Measurements from ENCODE around the gene NCCRP1. TPM values are rescaled to one million over a fixed set of nuclear protein-coding genes. Genes with fewer than 3 reads are reported as not detected.

Gene NCCRP1
- total and polyA plus RNA-seq, 2 donors (not counting 3 experiments of a cell fraction or from before 2014, with no cell fraction given), result 0.06 TPM; not detected in 1

DNA sequence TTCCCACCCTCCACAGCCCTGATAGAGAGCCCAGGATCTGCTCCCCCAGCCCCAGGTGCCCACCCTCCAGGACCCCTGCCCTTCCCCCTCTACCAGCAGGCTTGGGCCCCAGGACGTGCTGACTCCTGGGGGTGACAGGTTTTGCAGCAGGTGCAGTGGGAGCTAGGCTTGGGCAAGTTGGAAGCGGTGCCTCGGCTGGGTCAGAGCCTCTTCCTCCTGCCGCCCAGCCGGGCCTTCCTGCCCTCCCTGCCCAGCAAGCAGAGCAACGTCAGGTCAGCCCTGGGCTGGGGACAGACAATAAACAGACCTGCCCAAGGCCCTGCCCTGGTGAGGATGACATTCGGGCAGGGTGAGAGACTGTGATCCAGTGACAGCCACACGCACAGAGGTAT lies 9.2 kb upstream of the NCCRP1 start:
- Histone ChIP-seq H3K4me2 (ENCODE audit: insufficient read depth, low read length) (no peak overlapping the region), H3K9me3 (replicated peaks; ENCODE audit: control insufficient read depth, insufficient read depth, low read length) (no peaks in the 10 kb centered on the region), H3K9me1 (replicated peaks; ENCODE audit: control insufficient read depth, extremely low read depth, insufficient read depth, low read length) (no peaks in the 10 kb centered on the region), H3K9ac (replicated peaks; ENCODE audit: extremely low read depth, insufficient read depth, low read length) (no peak overlapping the region), H2AFZ (ENCODE audit: low read depth, low read length) (no peak overlapping the region), H3K27ac (ENCODE audit: insufficient read depth, low read depth, low read length) (no peak overlapping the region), H3K4me3 (replicated peaks in 1 of 3; ENCODE audit: insufficient read depth in 1 of 3, low read depth in 1 of 3, low read length in 3 of 3) (no peak overlapping the region), H3K79me2 (ENCODE audit: control insufficient read depth, insufficient read depth, low read length) (no peaks in the 10 kb centered on the region), H3K27me3 (ENCODE audit: control insufficient read depth in 2 of 2, insufficient read depth in 2 of 2, low read length in 2 of 2) (peaks cover 4 to 7% of the 10 kb centered on the region in 2 experiments), H4K20me1 (replicated peaks; ENCODE audit: control insufficient read depth, extremely low read depth, insufficient read depth, low read length) (no peaks in the 10 kb centered on the region), H3K36me3 (ENCODE audit: control insufficient read depth in 2 of 2, extremely low read depth in 1 of 2, insufficient read depth in 2 of 2, low read length in 2 of 2) (no peaks in the 10 kb centered on the region), H3K4me1 (ENCODE audit: control insufficient read depth, extremely low read depth, insufficient read depth, low read length) (peaks cover 5% of the 10 kb centered on the region)
- FAIRE-seq, result no peak
- dilution Hi-C loops (cut with MboI; ENCODE audit: extremely low pct_ligation_motif_present, low sequenced_read_pairs), result no loop called here
- DNase-seq (ENCODE audit: low read depth, low spot score), result no peak
- intact Hi-C loops (cut with micrococcal nuclease), result loop anchor here (1.0 to 2.0 kb wide), 4 partner anchors 43 to 225 kb away; no protein-coding TSS in a partner anchor
- ChIA-PET POLR2A (no interaction called here), CTCF (interaction anchor here (1.0 to 2.8 kb wide), 6 partner anchors 11 to 140 kb away, joined by 3 to 12 read pairs (median 4); no protein-coding TSS in a partner anchor)
- no TSS peak for BruUV-seq (replicated peaks)
- TF ChIP-seq GATA2 (IDR thresholded peaks at IDR 0.05; ENCODE audit: insufficient read depth, insufficient read length, low read depth, low read length) (no peak), POLR2AphosphoS5 (IDR thresholded peaks at IDR 0.05; ENCODE audit: insufficient read depth, low read depth, low read length) (no peak), FOS (IDR thresholded peaks at IDR 0.05; ENCODE audit: borderline replicate concordance, insufficient read depth, low read length) (no peak), MYC (IDR thresholded peaks at IDR 0.05; ENCODE audit: low read depth, low read length) (no peak), JUN (IDR thresholded peaks at IDR 0.05; ENCODE audit: borderline replicate concordance, insufficient read depth, insufficient read length, low read depth) (no peak), EZH2 (IDR thresholded peaks at IDR 0.05; ENCODE audit: borderline replicate concordance, low read depth, low read length, severe bottlenecking) (no peak), POLR2A (IDR thresholded peaks at IDR 0.05; ENCODE audit: low read depth, low read length) (no peak)
- TF ChIP-seq, protein P1, sequence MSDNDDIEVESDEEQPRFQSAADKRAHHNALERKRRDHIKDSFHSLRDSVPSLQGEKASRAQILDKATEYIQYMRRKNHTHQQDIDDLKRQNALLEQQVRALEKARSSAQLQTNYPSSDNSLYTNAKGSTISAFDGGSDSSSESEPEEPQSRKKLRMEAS (IDR thresholded peaks at IDR 0.05; ENCODE audit: insufficient read depth, insufficient read length), result no peak
- TF ChIP-seq, protein P2, sequence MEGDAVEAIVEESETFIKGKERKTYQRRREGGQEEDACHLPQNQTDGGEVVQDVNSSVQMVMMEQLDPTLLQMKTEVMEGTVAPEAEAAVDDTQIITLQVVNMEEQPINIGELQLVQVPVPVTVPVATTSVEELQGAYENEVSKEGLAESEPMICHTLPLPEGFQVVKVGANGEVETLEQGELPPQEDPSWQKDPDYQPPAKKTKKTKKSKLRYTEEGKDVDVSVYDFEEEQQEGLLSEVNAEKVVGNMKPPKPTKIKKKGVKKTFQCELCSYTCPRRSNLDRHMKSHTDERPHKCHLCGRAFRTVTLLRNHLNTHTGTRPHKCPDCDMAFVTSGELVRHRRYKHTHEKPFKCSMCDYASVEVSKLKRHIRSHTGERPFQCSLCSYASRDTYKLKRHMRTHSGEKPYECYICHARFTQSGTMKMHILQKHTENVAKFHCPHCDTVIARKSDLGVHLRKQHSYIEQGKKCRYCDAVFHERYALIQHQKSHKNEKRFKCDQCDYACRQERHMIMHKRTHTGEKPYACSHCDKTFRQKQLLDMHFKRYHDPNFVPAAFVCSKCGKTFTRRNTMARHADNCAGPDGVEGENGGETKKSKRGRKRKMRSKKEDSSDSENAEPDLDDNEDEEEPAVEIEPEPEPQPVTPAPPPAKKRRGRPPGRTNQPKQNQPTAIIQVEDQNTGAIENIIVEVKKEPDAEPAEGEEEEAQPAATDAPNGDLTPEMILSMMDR (IDR thresholded peaks at IDR 0.05; ENCODE audit: extremely low read depth in 1 of 2, insufficient read depth in 1 of 2, low read depth in 1 of 2, low read length in 2 of 2), result no peak
